BLaER1 (cell line): ENCODE measurements around the gene PTPRN2.

Experiments
- H3K27ac ChIP-seq: shearing (Covaris generic); formaldehyde crosslinking; 2 replicates; pipeline ENCODE4 v1.8.1; 2022
- H3K27me3 ChIP-seq: shearing (Covaris generic); formaldehyde crosslinking; 2 replicates; pipeline ENCODE4 v1.8.1; 2022
- H3K36me3 ChIP-seq: shearing (Covaris generic); formaldehyde crosslinking; 2 replicates; pipeline ENCODE4 v1.8.1; 2022
- H3K4me1 ChIP-seq: shearing (Covaris generic); formaldehyde crosslinking; 2 replicates; pipeline ENCODE4 v1.8.1; 2022
- H3K4me2 ChIP-seq: shearing (Covaris generic); formaldehyde crosslinking; 2 replicates; pipeline ENCODE4 v1.8.1; 2022
- H3K4me3 ChIP-seq: shearing (Covaris generic); formaldehyde crosslinking; 2 replicates; pipeline ENCODE4 v1.8.1; 2022
- H3K9ac ChIP-seq: shearing (Covaris generic); formaldehyde crosslinking; 2 replicates; pipeline ENCODE4 v1.8.1; 2022
- H3K9me3 ChIP-seq: shearing (Covaris generic); formaldehyde crosslinking; 2 replicates; pipeline ENCODE4 v1.8.1; 2022
- H4K20me1 ChIP-seq: shearing (Covaris generic); formaldehyde crosslinking; 2 replicates; pipeline ENCODE4 v1.8.1; 2022
- Cebpa-rat ChIP-seq: shearing (Covaris generic); IDR thresholded peaks from 2 replicates; pipeline ENCODE4 v1.8.1; 2022

Gene PTPRN2

DNA sequence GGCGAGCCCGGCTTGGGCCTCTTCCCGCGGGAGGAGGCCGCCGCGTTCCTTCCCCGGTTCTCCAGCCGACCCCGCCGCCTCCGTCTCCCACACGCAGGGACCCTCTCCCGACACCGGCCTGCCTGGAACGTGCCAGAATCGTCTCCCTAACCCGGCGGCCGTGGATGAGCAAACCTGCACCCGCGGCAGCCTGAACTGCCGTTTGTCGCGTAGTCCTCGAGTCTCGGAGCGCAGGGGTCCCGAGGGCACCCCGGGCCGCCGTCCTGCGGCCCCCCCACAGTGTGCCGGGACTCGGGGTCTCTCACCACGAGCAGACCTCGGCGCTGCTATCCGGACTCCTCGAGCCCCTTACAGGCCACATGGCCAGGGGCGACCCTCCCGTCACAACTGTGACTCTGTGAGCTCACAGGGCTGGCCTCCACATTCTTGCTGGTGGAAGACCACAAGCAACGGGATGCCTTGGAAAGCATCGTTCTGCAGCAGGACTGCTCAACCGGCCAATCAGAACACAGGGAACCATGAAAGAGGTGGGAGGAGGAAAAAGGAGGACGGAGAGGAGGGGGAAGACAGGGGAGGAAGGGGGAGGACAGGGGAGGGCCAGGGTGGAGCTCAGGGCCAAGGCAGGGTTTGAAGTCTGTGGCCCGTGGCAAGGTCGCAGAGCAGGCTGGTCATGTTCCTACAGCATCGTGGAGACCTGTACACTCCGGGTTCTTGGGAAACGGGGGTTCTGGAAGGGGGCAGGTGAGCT lies 973.9 kb downstream of the PTPRN2 start:
- Histone ChIP-seq H3K9me3 (no peaks in the 10 kb centered on the region), H3K4me1 (peaks cover 79% of the 10 kb centered on the region), H3K9ac (peak overlapping the region; percentile 74), H3K36me3 (no peaks in the 10 kb centered on the region), H3K27ac (peak overlapping the region; percentile 78), H3K4me3 (peak overlapping the region; percentile 65), H4K20me1 (no peaks in the 10 kb centered on the region), H3K27me3 (no peaks in the 10 kb centered on the region), H3K4me2 (peak overlapping the region; percentile 96)
- no peak for TF ChIP-seq Cebpa-rat

DNA sequence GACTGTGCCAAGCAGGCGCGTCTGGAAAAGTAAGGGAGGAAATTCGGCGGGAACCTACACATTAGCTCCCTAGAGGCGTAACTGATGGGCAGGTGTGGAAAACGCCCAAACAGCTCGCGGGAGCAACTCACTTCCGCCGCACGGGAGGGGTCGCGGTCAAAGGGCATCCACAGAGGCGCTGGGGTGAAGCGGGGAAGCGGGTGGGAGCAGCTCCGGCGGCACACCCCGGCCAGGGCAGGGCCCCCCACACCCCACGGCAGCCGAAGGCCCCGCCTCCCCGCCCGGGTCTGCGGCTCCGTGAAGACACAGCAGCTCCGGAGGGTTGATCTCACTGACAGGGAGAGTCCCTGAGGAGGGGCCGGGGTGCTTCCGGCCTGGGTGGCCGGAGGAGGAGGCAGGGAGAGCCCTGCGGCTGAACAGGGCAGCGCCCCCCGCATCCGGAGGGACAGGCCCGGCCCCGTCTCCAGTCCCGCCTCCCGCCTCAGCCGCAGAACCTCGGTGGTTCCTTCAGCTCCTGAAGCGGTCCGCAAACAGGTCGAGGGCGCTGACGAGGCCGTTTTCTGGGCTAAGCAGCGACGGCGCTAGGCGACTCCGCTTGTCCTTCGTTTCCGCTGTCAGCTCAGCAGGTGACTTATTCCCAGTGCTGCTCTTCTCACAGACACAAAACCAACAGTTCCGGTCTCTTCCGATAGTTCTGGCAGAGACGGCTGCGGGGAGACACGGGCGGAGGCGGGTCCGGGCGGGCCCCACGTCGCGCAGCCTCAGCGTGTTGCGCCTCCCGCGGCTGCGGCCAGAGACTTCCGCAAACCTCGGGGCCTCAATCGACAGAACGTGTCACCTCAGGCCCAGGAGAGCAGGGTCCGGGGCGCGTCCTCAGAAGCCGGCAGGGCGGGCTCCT lies 974.7 kb downstream of the PTPRN2 start:
- H3K4me2 ChIP-seq = peak overlapping the region; percentile 96
- peak overlapping the region; percentile 74 for H3K9ac ChIP-seq
- peaks cover 82% of the 10 kb centered on the region for H3K4me1 ChIP-seq
- H3K27me3 ChIP-seq = no peaks in the 10 kb centered on the region
- H3K9me3 ChIP-seq = no peaks in the 10 kb centered on the region
- no peak for TF ChIP-seq Cebpa-rat
- H3K4me3 ChIP-seq = peak overlapping the region; percentile 65
- H3K27ac ChIP-seq = peak overlapping the region; percentile 78
- no peaks in the 10 kb centered on the region for H4K20me1 ChIP-seq
- H3K36me3 ChIP-seq = no peaks in the 10 kb centered on the region

DNA sequence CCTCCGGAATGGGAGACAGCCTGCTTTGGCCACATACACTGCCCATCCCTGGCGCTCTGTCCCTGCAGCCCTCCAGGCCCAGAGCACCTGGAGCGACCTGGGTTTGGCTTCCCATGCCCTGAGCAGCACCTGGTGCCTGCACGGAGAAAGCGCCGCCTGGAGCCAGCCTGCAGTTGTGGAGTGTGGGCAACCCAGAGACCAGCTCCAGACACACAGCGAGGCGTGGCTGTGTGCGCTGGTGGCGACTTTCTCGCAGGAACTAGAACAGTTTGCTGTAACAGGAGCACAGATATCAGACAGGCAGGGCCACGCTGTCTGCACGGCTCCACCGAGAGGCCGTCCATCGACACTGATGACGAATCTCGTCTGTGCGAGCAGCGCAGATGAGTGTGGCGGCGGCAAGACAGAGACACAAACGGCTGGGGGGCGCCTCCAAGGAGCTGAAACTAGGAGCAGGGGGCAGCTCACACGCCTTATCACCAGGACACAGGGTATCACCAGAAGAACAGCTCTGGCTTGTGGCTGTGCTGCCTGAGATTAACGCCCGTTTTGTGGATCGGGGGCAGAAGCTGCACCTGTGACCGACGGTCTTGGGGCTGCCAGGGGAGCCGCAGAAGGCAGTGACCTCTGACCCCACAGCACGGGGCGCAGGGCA lies 975.5 kb downstream of the PTPRN2 start:
- no peaks in the 10 kb centered on the region for H3K27me3 ChIP-seq

DNA sequence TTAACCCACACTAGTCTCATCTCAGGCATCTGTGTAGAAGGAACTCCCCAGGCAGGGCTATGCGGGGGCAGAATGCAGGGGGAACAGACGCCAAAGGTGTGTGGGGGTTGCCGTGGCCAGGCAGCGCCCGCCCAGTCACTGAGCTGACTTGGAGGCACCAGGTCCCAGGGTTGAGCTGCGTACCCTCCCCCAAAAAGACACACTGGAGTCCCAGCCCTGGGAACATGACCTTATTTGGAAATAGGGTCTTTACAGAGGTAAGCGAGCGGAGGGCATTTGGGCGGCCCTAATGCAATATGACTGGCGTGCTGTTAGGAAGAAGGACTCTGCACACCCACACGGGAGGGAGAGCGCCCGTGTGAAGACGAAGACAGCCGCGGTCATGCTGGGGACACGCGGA lies 976.3 kb downstream of the PTPRN2 start:
- Histone ChIP-seq H3K9me3 (no peaks in the 10 kb centered on the region), H4K20me1 (no peaks in the 10 kb centered on the region), H3K27ac (no peak overlapping the region), H3K4me3 (no peak overlapping the region), H3K27me3 (no peaks in the 10 kb centered on the region), H3K4me2 (no peak overlapping the region), H3K4me1 (peaks cover 82% of the 10 kb centered on the region), H3K36me3 (no peaks in the 10 kb centered on the region), H3K9ac (no peak overlapping the region)
- TF ChIP-seq Cebpa-rat = no peak

More for the DNA sequence above, 975.5 kb downstream of the PTPRN2 start:
- Histone ChIP-seq H3K36me3 (no peaks in the 10 kb centered on the region), H3K4me1 (peaks cover 83% of the 10 kb centered on the region), H3K9me3 (no peaks in the 10 kb centered on the region), H3K9ac (peak overlapping the region; percentile 74), H4K20me1 (no peaks in the 10 kb centered on the region), H3K4me3 (peak overlapping the region; percentile 65), H3K4me2 (peak overlapping the region; percentile 96), H3K27ac (peak overlapping the region; percentile 78)
- no peak for TF ChIP-seq Cebpa-rat

DNA sequence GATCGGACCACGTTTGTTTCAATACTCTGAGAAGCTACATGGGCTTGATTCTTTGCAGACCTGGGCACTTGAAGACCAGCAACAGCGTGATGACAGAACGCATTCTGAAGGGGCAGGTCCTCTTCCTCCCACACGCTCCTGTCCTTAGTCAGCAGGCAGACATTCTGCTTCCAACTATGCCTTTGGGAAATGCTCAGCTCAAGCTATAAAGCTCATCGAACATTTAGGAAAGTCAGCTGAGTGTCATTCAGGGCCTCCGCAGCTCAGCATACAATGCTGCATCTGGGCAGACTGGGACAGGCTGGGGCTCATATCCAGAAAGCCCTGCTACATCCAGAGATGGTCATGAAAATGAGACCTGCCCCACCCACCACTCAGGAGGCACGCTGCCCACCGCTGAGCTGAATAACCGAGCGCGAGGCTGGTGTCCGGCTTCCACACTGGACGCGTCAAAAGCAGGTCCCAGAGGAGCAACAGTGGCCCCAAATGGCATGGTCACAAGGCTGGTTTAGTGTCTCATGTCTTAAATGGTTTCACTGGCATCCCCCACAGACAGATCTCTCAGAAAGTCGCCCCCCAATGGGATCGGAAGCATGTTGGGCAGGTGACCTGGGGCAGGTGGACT lies 976.8 kb downstream of the PTPRN2 start:
- no peaks in the 10 kb centered on the region for H3K36me3 ChIP-seq
- no peak overlapping the region for H3K9ac ChIP-seq
- no peak for TF ChIP-seq Cebpa-rat
- no peak overlapping the region for H3K27ac ChIP-seq
- H3K4me1 ChIP-seq = peaks cover 82% of the 10 kb centered on the region
- H4K20me1 ChIP-seq = no peaks in the 10 kb centered on the region
- no peak overlapping the region for H3K4me2 ChIP-seq
- no peaks in the 10 kb centered on the region for H3K27me3 ChIP-seq
- no peak overlapping the region for H3K4me3 ChIP-seq
- H3K9me3 ChIP-seq = peaks cover 2% of the 10 kb centered on the region

DNA sequence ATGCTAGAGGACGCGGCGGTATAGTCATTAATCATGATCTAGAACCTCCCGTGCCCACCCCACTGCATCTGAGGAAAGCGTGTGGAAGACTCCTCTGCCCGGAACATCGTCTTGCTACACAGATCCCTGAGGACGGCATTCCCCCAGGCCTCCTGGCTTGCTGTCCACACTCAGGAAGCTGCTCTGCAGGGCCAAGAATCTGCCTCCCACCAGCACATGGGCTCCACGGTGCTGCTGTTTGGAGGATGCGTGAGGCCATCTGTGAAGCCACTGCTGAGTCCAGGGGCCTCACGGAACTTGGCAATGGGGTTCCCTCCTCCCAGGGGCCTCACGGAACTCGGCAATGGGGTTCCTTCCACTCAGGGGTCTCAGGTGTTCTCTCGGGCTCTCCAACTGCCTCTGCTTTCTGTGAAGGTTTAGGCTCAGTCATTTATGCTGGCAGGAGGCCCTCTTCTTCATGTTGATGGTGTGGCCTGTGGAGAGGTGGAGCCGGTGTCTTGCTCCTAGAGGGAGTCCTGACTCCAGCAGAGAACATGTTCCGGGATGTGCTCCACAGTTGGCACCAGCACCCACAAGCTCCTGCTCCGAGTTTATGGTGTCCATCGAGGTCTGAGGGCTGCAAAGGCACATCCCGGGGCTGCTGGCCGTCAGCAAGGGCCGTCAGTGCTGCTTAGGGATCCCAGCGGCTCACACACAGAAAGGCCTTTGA lies 977.5 kb downstream of the PTPRN2 start:
- Histone ChIP-seq H3K4me1 (peaks cover 79% of the 10 kb centered on the region), H3K9ac (no peak overlapping the region), H3K4me2 (no peak overlapping the region), H3K36me3 (no peaks in the 10 kb centered on the region), H3K27me3 (no peaks in the 10 kb centered on the region), H3K27ac (no peak overlapping the region), H3K4me3 (no peak overlapping the region), H4K20me1 (no peaks in the 10 kb centered on the region), H3K9me3 (peaks cover 8% of the 10 kb centered on the region)
- no peak for TF ChIP-seq Cebpa-rat

DNA sequence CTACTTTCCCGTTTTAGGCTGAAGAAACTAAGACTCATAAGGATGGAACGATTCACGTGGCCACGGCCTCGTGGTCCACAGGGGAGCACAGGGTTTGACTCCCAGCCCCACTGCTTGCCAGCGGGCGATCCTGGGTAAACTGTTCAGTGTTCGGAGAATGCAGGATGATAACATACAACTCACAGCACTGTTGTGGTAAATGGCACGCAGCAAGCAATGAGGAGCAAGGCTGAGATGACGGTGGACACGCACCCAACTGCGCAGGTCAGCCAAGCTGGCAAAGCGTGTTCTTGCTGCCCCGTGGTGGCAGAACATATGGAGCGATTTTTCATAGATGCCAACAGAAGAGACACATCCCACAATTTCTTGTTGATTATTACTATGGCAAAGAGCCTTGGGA lies 978.1 kb downstream of the PTPRN2 start:
- no peak for TF ChIP-seq Cebpa-rat
- Histone ChIP-seq H3K9me3 (peaks cover 8% of the 10 kb centered on the region), H3K27me3 (no peaks in the 10 kb centered on the region), H3K4me2 (peak overlapping the region; percentile 1; the same call in 1 of the 2 replicates), H3K4me3 (no peak overlapping the region), H3K27ac (no peak overlapping the region), H3K4me1 (peaks cover 79% of the 10 kb centered on the region), H3K9ac (no peak overlapping the region), H4K20me1 (no peaks in the 10 kb centered on the region), H3K36me3 (no peaks in the 10 kb centered on the region)

DNA sequence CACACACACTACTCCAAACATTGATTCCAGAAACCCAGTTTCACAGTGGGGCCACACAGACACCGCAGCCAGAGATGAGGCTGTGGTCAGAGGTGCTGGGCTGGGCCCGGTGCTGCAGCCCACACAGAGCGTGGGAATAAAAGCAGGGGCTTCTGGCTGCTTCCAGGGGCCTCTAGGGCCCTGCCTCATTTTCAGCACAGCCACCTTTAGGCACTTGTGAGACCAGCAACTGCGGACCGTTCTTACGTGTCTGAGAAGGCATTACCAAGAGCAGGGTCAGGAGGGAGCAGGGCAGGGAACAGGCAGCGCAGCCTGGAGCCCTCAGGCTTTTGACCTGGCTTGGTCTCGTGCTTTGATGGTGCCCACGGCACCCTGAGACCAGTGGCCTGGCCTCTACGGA lies 980.4 kb downstream of the PTPRN2 start:
- H3K27me3 ChIP-seq = no peaks in the 10 kb centered on the region
- TF ChIP-seq Cebpa-rat = no peak

DNA sequence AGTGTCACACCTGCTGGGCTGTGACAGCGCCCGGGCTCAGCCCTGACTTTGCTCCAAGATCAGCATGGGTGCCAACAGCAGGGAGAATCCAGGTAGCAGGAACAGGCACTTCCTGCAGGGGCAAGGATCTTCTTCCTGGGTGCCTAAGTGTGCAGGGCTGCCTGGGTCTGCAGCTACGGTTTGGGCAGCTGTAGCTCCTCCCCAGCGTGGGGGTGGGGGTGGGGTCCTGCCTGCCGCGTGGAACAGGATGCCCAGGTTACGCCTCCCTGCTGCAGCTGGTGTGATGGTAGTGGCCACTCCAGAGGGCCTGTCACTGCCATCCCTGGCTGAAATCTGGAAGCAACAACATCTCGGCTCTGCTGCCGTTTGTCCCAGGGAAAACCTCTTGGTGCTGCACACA lies 981.5 kb downstream of the PTPRN2 start:
- peaks cover 47% of the 10 kb centered on the region for H3K4me1 ChIP-seq
- H4K20me1 ChIP-seq = no peaks in the 10 kb centered on the region
- no peaks in the 10 kb centered on the region for H3K27me3 ChIP-seq
- TF ChIP-seq Cebpa-rat = no peak
- peaks cover 8% of the 10 kb centered on the region for H3K9me3 ChIP-seq
- no peak overlapping the region for H3K27ac ChIP-seq
- no peak overlapping the region for H3K4me3 ChIP-seq
- H3K36me3 ChIP-seq = no peaks in the 10 kb centered on the region
- peak overlapping the region; percentile 20 for H3K4me2 ChIP-seq
- no peak overlapping the region for H3K9ac ChIP-seq

More for the DNA sequence above, 980.4 kb downstream of the PTPRN2 start:
- Histone ChIP-seq H3K27ac (no peak overlapping the region), H3K4me3 (no peak overlapping the region), H3K9ac (no peak overlapping the region), H4K20me1 (no peaks in the 10 kb centered on the region), H3K9me3 (peaks cover 8% of the 10 kb centered on the region), H3K4me1 (peaks cover 58% of the 10 kb centered on the region), H3K4me2 (no peak overlapping the region), H3K36me3 (no peaks in the 10 kb centered on the region)
